Panc1 (cell line): ENCODE results near the gene ZNF865. TPM values are rescaled to one million over a fixed set of nuclear protein-coding genes. Genes with fewer than 3 reads are reported as not detected.

Experiments
- ATAC-seq: fragments of 200-7000 bp; cut with Tn5 transposase; 2 replicates; pipeline ENCODE4 v1.9.1; 2020; ENCODE audit warnings: mild to moderate bottlenecking, moderate library complexity
- BruUV-seq: library from RNA; stranded (reverse); fragments of 400-500 nt; replicated peaks from 2 replicates; lab custom pipeline; 2021; lab: Mats Ljungman, UMichigan
- CTCF ChIA-PET: fragments of 300-600 bp; sonication (Branson Sonifier 250); formaldehyde crosslinking; loops from one replicate; lab custom pipeline; 2022; ENCODE audit warnings: antibody characterized with exemption; lab: Charles Lee
- POLR2A ChIA-PET: fragments of 300-600 bp; sonication (Branson Sonifier 250); formaldehyde crosslinking; loops from one replicate; lab custom pipeline; 2022; ENCODE audit warnings: antibody characterized with exemption; lab: Charles Lee
- DNase-seq: peaks from one replicate; pipeline ENCODE4 v3.0.0-alpha.2; 2010; ENCODE audit warnings: low read depth, low spot score
- H3K27ac ChIP-seq: 2 replicates; pipeline ENCODE4 v1.5.1; 2011; ENCODE audit warnings: mild to moderate bottlenecking, low read length, inconsistent platforms
- H3K27me3 ChIP-seq: fragments of 200-500 bp; sonication (Bioruptor generic); 2 replicates; pipeline ENCODE4 v1.6.0; 2014; ENCODE audit warnings: low read length, inconsistent platforms; ENCODE audit not compliant: control insufficient read depth, insufficient read depth
- H3K36me3 ChIP-seq: fragments of 200-500 bp; sonication (Bioruptor generic); 2 replicates; pipeline ENCODE4 v1.5.1; 2014; ENCODE audit warnings: inconsistent platforms, mild to moderate bottlenecking, low read length, moderate library complexity; ENCODE audit not compliant: control insufficient read depth, insufficient read depth
- H3K4me1 ChIP-seq: 2 replicates; pipeline ENCODE4 v1.5.1; 2011; ENCODE audit warnings: inconsistent platforms, mild to moderate bottlenecking, low read length, moderate library complexity; ENCODE audit not compliant: control insufficient read depth, insufficient read depth
- H3K4me3 ChIP-seq, 2 experiments: 2 replicates each; pipeline ENCODE4 v1.5.1; 2011 to 2012; ENCODE audit warnings: low read depth in 2 of 2, low read length in 2 of 2, mild to moderate bottlenecking in 2 of 2, inconsistent platforms in 1 of 2, moderate library complexity in 1 of 2
- H3K9me3 ChIP-seq: fragments of 200-500 bp; sonication (Bioruptor generic); 2 replicates; pipeline ENCODE4 v1.5.1; 2014; ENCODE audit warnings: low read depth, mild to moderate bottlenecking, inconsistent platforms, low read length, moderate library complexity; ENCODE audit not compliant: control insufficient read depth, insufficient read depth
- POLR2AphosphoS5 ChIP-seq: IDR thresholded peaks from 2 replicates; pipeline ENCODE4 v1.6.1; 2012; ENCODE audit warnings: mild to moderate bottlenecking, low read depth, low read length, moderate library complexity
- SIN3A ChIP-seq: IDR thresholded peaks from 2 replicates; pipeline ENCODE4 v1.6.1; 2012; ENCODE audit warnings: low read depth, mild to moderate bottlenecking, low read length, moderate library complexity, borderline replicate concordance; ENCODE audit not compliant: insufficient read depth
- TCF7L2 ChIP-seq: IDR thresholded peaks from 2 replicates; pipeline ENCODE4 v1.6.1; 2011; ENCODE audit warnings: mild to moderate bottlenecking, low read depth, low read length, inconsistent platforms
- in situ Hi-C: cut with HindIII; loops from 2 replicates; pipeline ENCODE4 v1.10.0; 2016; ENCODE audit warnings: low sequenced_read_pairs, low pct_unique_long_range_greater_than_20kb
- intact Hi-C: fragments of 100-400 bp; cut with micrococcal nuclease; formaldehyde crosslinking; loops from one replicate; pipeline ENCODE4 v1.10.0; 2022; ENCODE audit not compliant: unreplicated experiment
- total RNA-seq: library from RNA; stranded (reverse); gene quantifications from one replicate; pipeline ENCODE4 v1.2.1, GENCODE V29; 2021; ENCODE audit not compliant: unreplicated experiment
- TF ChIP-seq, protein P1 (sequence below), 2 experiments: IDR thresholded peaks; 2 replicates each; pipeline ENCODE4 v1.6.1; 2011 to 2012; ENCODE audit warnings: low read depth in 2 of 2, control low read depth in 1 of 2, low read length in 1 of 2, mild to moderate bottlenecking in 1 of 2, moderate library complexity in 1 of 2; ENCODE audit not compliant: insufficient read depth in 1 of 2
- TF ChIP-seq, protein P2 (sequence below): fragments of 450-650 bp; IDR thresholded peaks from 2 replicates; pipeline ENCODE4 v1.5.1; 2017; ENCODE audit warnings: mild to moderate bottlenecking

ZNF865 gene
- total RNA-seq, 1 experiment from 2014 or later, result 25.6 TPM

DNA sequence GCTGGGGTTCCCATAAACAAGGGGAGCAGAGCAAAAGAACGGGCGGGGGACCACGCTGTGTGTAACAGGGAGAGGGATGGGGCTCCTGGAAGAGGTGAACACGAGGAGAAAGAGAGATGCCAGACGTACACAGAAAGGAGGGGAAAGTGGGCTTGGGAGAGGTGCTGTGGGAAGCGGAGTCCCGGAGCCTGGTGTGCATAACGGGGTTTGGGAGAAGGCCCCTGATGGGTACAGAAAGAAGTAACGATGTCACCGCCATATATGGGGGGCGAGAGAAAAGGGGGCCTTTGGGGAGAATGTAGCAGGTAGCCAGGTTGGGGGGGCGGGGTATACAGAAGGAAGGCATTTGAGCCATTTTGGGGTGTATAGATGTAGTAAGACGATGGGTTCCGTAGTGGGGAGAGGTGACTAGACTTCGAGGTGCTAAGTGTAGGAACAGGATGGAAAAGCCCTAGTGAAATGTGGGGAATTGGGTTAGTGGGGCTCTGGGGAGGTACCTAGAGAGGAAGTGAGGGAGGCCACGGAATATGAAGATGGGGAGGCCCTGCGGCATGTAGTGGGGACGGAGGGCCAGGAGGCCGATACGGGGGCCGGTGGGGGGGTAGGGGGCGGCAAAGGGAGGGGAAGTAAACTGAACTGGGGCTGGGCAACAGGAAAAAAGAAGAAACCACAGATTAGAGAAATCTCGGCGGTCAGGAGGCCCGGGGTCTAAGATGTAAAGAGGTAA is 36.1 kb downstream of the ZNF865 start:
- TF ChIP-seq SIN3A (no peak), POLR2AphosphoS5 (0 out of 2 replicates have a peak, but pooled peaks have one; percentile 44)
- no peaks in the 10 kb centered on the region for H3K9me3 ChIP-seq
- H3K27me3 ChIP-seq, result no peaks in the 10 kb centered on the region
- intact Hi-C loops, result no loop called here
- ATAC-seq (peak; percentile 13), DNase-seq (no peak)
- in situ Hi-C loops, result no loop called here
- H3K36me3 ChIP-seq, result peaks cover 13% of the 10 kb centered on the region
- peaks cover 36% of the 10 kb centered on the region for H3K4me1 ChIP-seq
- no TSS peak for BruUV-seq
- H3K4me3 ChIP-seq, result peak overlapping the region; percentile 63 to 93
- CTCF ChIA-PET, result no interaction called here
- peak overlapping the region; percentile 92 for H3K27ac ChIP-seq
- POLR2A ChIA-PET, result no interaction called here

DNA sequence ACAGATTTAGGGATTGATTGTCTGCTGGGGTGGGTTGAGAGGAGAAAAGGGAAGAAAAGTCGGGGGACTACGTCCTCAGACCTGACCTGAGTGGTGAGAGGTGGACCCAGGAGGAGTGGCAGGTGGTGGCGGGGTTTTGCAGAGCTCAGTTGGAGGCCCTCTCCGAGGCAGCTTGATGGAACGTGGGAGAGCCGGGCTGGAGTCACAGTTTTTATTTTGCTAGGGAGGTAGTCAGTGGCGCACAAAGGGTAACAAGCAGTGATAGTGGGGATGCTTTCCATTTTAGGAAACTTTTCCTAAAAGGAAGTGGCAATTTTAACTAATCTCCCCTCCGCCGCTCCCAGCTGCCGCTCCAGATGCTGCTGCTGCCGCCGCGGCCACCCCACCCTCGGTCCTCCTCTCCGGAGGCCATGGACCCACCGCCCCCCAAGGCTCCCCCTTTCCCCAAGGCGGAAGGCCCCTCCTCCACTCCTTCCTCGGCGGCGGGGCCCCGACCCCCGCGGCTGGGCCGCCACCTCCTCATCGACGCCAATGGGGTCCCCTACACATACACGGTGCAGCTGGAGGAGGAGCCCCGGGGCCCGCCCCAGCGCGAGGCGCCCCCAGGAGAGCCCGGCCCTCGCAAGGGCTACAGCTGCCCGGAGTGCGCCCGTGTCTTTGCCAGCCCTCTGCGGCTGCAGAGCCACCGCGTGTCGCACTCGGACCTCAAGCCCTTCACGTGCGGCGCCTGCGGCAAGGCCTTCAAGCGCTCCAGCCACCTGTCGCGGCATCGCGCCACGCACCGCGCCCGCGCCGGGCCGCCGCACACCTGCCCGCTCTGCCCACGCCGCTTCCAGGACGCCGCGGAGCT is 36.9 kb downstream of the ZNF865 start:
- ATAC-seq, result peak; percentile 20

More for the DNA sequence above, 36.9 kb downstream of the ZNF865 start:
- Histone ChIP-seq H3K36me3 (peaks cover 13% of the 10 kb centered on the region), H3K27ac (peak overlapping the region; percentile 92), H3K9me3 (no peaks in the 10 kb centered on the region), H3K4me3 (peak overlapping the region; percentile 63 to 93), H3K27me3 (no peaks in the 10 kb centered on the region), H3K4me1 (peaks cover 41% of the 10 kb centered on the region)
- in situ Hi-C loops (no loop called here), intact Hi-C loops (no loop called here)
- ChIA-PET CTCF (no interaction called here), POLR2A (no interaction called here)
- peak; percentile 67; the same call in 1 of the 2 replicates for TF ChIP-seq POLR2AphosphoS5
- TF ChIP-seq, protein P1, sequence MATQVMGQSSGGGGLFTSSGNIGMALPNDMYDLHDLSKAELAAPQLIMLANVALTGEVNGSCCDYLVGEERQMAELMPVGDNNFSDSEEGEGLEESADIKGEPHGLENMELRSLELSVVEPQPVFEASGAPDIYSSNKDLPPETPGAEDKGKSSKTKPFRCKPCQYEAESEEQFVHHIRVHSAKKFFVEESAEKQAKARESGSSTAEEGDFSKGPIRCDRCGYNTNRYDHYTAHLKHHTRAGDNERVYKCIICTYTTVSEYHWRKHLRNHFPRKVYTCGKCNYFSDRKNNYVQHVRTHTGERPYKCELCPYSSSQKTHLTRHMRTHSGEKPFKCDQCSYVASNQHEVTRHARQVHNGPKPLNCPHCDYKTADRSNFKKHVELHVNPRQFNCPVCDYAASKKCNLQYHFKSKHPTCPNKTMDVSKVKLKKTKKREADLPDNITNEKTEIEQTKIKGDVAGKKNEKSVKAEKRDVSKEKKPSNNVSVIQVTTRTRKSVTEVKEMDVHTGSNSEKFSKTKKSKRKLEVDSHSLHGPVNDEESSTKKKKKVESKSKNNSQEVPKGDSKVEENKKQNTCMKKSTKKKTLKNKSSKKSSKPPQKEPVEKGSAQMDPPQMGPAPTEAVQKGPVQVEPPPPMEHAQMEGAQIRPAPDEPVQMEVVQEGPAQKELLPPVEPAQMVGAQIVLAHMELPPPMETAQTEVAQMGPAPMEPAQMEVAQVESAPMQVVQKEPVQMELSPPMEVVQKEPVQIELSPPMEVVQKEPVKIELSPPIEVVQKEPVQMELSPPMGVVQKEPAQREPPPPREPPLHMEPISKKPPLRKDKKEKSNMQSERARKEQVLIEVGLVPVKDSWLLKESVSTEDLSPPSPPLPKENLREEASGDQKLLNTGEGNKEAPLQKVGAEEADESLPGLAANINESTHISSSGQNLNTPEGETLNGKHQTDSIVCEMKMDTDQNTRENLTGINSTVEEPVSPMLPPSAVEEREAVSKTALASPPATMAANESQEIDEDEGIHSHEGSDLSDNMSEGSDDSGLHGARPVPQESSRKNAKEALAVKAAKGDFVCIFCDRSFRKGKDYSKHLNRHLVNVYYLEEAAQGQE (IDR thresholded peaks at IDR 0.05; ENCODE audit: insufficient read depth in 1 of 2, low read depth in 2 of 2, low read length in 1 of 2), result peak in 1 of 2 experiments; percentile 72; a peak in 1 of 4 replicates
- TF ChIP-seq SIN3A, result no peak; the same call in 1 of the 2 replicates
- TF ChIP-seq, protein P2, sequence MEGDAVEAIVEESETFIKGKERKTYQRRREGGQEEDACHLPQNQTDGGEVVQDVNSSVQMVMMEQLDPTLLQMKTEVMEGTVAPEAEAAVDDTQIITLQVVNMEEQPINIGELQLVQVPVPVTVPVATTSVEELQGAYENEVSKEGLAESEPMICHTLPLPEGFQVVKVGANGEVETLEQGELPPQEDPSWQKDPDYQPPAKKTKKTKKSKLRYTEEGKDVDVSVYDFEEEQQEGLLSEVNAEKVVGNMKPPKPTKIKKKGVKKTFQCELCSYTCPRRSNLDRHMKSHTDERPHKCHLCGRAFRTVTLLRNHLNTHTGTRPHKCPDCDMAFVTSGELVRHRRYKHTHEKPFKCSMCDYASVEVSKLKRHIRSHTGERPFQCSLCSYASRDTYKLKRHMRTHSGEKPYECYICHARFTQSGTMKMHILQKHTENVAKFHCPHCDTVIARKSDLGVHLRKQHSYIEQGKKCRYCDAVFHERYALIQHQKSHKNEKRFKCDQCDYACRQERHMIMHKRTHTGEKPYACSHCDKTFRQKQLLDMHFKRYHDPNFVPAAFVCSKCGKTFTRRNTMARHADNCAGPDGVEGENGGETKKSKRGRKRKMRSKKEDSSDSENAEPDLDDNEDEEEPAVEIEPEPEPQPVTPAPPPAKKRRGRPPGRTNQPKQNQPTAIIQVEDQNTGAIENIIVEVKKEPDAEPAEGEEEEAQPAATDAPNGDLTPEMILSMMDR, result no peak
- TF ChIP-seq TCF7L2, result peak; percentile 70; the same call in 1 of the 2 replicates
- DNase-seq, result no peak
- TSS peak; percentile 60 for BruUV-seq
